HEK293T (cell line): ENCODE data around the gene ADGRB2.

Source experiments
- CTCF ChIA-PET: fragments of 350-600 bp; formaldehyde crosslinking; extraction: SDS; loops from one replicate; lab custom pipeline; 2021; ENCODE audit warnings: antibody characterized with exemption, inconsistent platforms; lab: Yijun Ruan, JAX
- POLR2A ChIA-PET: fragments of 350-600 bp; formaldehyde crosslinking; extraction: SDS; loops from one replicate; lab custom pipeline; 2020; ENCODE audit warnings: antibody characterized with exemption, inconsistent platforms; lab: Yijun Ruan, JAX
- DNase-seq: peaks from one replicate; pipeline ENCODE4 v3.0.0; 2012; ENCODE audit warnings: mixed read lengths; ENCODE audit errors: extremely low spot score
- ARNT ChIP-seq: fragments of 450-650 bp; IDR thresholded peaks from 2 replicates; pipeline ENCODE4 v1.6.1; 2017; ENCODE audit warnings: mild to moderate bottlenecking
- BHLHE40 ChIP-seq: fragments of 450-650 bp; IDR thresholded peaks from 2 replicates; pipeline ENCODE4 v1.6.1; 2016; ENCODE audit warnings: mild to moderate bottlenecking, moderate library complexity, borderline replicate concordance
- CTBP1 ChIP-seq: fragments of 450-650 bp; IDR thresholded peaks from 2 replicates; pipeline ENCODE4 v1.6.1; 2016; ENCODE audit warnings: borderline replicate concordance
- ELF4 ChIP-seq: fragments of 450-650 bp; IDR thresholded peaks from 2 replicates; pipeline ENCODE4 v1.6.1; 2017; ENCODE audit warnings: antibody characterized with exemption
- FOXA1 ChIP-seq: fragments of 450-650 bp; IDR thresholded peaks from 2 replicates; pipeline ENCODE4 v1.6.1; 2016; ENCODE audit warnings: mild to moderate bottlenecking
- FOXK2 ChIP-seq: fragments of 450-650 bp; IDR thresholded peaks from 2 replicates; pipeline ENCODE4 v1.6.1; 2016; ENCODE audit warnings: mild to moderate bottlenecking
- FOXM1 ChIP-seq: fragments of 450-650 bp; IDR thresholded peaks from 2 replicates; pipeline ENCODE4 v1.6.1; 2017; ENCODE audit warnings: mild to moderate bottlenecking, borderline replicate concordance
- HDGF ChIP-seq: fragments of 450-650 bp; IDR thresholded peaks from 2 replicates; pipeline ENCODE4 v1.6.1; 2017; ENCODE audit warnings: antibody characterized with exemption, borderline replicate concordance
- L3MBTL2 ChIP-seq: fragments of 450-650 bp; conservative IDR thresholded peaks from 2 replicates; pipeline ENCODE4 v1.6.1; 2016; ENCODE audit warnings: mild to moderate bottlenecking
- LEF1 ChIP-seq: fragments of 450-650 bp; IDR thresholded peaks from 2 replicates; pipeline ENCODE4 v1.6.1; 2017; ENCODE audit warnings: mild to moderate bottlenecking, borderline replicate concordance
- NFRKB ChIP-seq: fragments of 450-650 bp; IDR thresholded peaks from 2 replicates; pipeline ENCODE4 v1.6.1; 2016; ENCODE audit warnings: mild to moderate bottlenecking, moderate library complexity
- PKNOX1 ChIP-seq: fragments of 450-650 bp; IDR thresholded peaks from 2 replicates; pipeline ENCODE4 v1.6.1; 2016
- SP1 ChIP-seq: fragments of 450-650 bp; IDR thresholded peaks from 2 replicates; pipeline ENCODE4 v1.6.1; 2017
- SUZ12 ChIP-seq: fragments of 450-650 bp; IDR thresholded peaks from 2 replicates; pipeline ENCODE4 v1.6.1; 2016; ENCODE audit warnings: mild to moderate bottlenecking
- TARDBP ChIP-seq: fragments of 450-650 bp; IDR thresholded peaks from 2 replicates; pipeline ENCODE4 v1.6.1; 2016
- ZNF384 ChIP-seq: fragments of 450-650 bp; IDR thresholded peaks from 2 replicates; pipeline ENCODE4 v1.6.1; 2016

ADGRB2 gene

GRCh38 chr1:31725777-31726535, 38.2 kb downstream of the ADGRB2 start:
- ChIA-PET CTCF (interaction anchor here (1.1 to 2.4 kb wide), 2 partner anchors 10 kb away, joined by 3 to 6 read pairs; no protein-coding TSS in a partner anchor), POLR2A (interaction anchor here (1.7 kb wide), 1 partner anchor 10 kb away, joined by 10 read pairs; no protein-coding TSS in a partner anchor)
- TF ChIP-seq LEF1 (no peak), NFRKB (no peak), ELF4 (no peak), FOXK2 (no peak), CTBP1 (no peak)
- no peak for DNase-seq

GRCh38 chr1:31725134-31725533, 39.0 kb downstream of the ADGRB2 start:
- TF ChIP-seq ARNT = no peak
- no peak for TF ChIP-seq FOXK2
- no peak for TF ChIP-seq SP1
- no peak for TF ChIP-seq ELF4
- no peak for TF ChIP-seq SUZ12
- TF ChIP-seq NFRKB = no peak
- no peak for TF ChIP-seq FOXA1
- TF ChIP-seq PKNOX1 = no peak
- no peak for TF ChIP-seq L3MBTL2
- no peak for TF ChIP-seq LEF1
- TF ChIP-seq ZNF384 = no peak
- TF ChIP-seq HDGF = no peak
- TF ChIP-seq TARDBP = no peak
- no peak for TF ChIP-seq BHLHE40
- no peak for TF ChIP-seq FOXM1
- no peak for TF ChIP-seq CTBP1
- ChIA-PET POLR2A (interaction anchor here (1.7 kb wide), 1 partner anchor 9 kb away, joined by 10 read pairs; no protein-coding TSS in a partner anchor), CTCF (interaction anchor here (0.7 to 2.4 kb wide), 3 partner anchors 10 to 38 kb away, joined by 3 to 6 read pairs (median 3); no protein-coding TSS in a partner anchor)
- DNase-seq = no peak

GRCh38 chr1:31723828-31724359, 40.2 kb downstream of the ADGRB2 start:
- TF ChIP-seq ARNT (no peak), HDGF (no peak), LEF1 (no peak), SP1 (no peak), TARDBP (no peak), CTBP1 (no peak), FOXK2 (no peak), FOXA1 (no peak), ZNF384 (no peak), FOXM1 (no peak), PKNOX1 (no peak), ELF4 (no peak), NFRKB (no peak), L3MBTL2 (no peak), SUZ12 (no peak), BHLHE40 (no peak)
- CTCF ChIA-PET = interaction anchor here (1.0 kb wide), 1 partner anchor 8 kb away, joined by 5 read pairs; no protein-coding TSS in a partner anchor
- POLR2A ChIA-PET = no interaction called here
- DNase-seq = peak; percentile 83

GRCh38 chr1:31718327-31718897, 45.7 kb downstream of the ADGRB2 start:
- ChIA-PET CTCF (interaction anchor here (0.6 to 1.0 kb wide), 2 partner anchors 60 to 89 kb away, joined by 3 read pairs; no protein-coding TSS in a partner anchor), POLR2A (interaction anchor here (0.6 kb wide), 1 partner anchor 14 kb away, joined by 3 read pairs; no protein-coding TSS in a partner anchor)
- DNase-seq = no peak
- no peak for TF ChIP-seq FOXM1
- TF ChIP-seq NFRKB = no peak
- no peak for TF ChIP-seq FOXK2
- TF ChIP-seq SUZ12 = no peak
- TF ChIP-seq FOXA1 = no peak
- no peak for TF ChIP-seq TARDBP
- no peak for TF ChIP-seq SP1
- TF ChIP-seq ELF4 = no peak
- TF ChIP-seq HDGF = no peak
- TF ChIP-seq ARNT = no peak
- TF ChIP-seq LEF1 = no peak
- TF ChIP-seq BHLHE40 = no peak

GRCh38 chr1:31717341-31717740, 46.8 kb downstream of the ADGRB2 start:
- no peak for DNase-seq
- TF ChIP-seq CTBP1 (no peak), FOXK2 (no peak), FOXM1 (no peak), SUZ12 (no peak), LEF1 (no peak), FOXA1 (no peak), SP1 (no peak), L3MBTL2 (no peak), TARDBP (no peak)
- ChIA-PET POLR2A (interaction anchor here (1.0 to 2.2 kb wide), 2 partner anchors 24 to 72 kb away, joined by 3 to 8 read pairs; no protein-coding TSS in a partner anchor), CTCF (interaction anchor here (1.0 to 3.2 kb wide), 3 partner anchors 53 to 72 kb away, joined by 3 to 18 read pairs (median 17); no protein-coding TSS in a partner anchor)
